Activated CD8-positive, alpha-beta T cell treated with anti-CD3 and anti-CD28 coated beads for 36 hours (primary cell): ENCODE results near the gene AHCTF1. TPM values are rescaled to one million over a fixed set of nuclear protein-coding genes. Genes with fewer than 3 reads are reported as not detected.
"Not testable (repeated sequence)": the region's sequence is repeated elsewhere in the genome, so short reads cannot be mapped to it uniquely, and the experiment has no call there.

Source experiments
- ATAC-seq: fragments of 200-7000 bp; cut with Tn5 transposase; one replicate; pipeline ENCODE4 v1.10.0; 2021; ENCODE audit warnings: mild to moderate bottlenecking, moderate library complexity
- CTCF ChIA-PET: fragments of 350-600 bp; sonication (Branson Sonifier 250); formaldehyde crosslinking; loops from one replicate; lab custom pipeline; 2021; ENCODE audit warnings: antibody characterized with exemption; lab: Charles Lee
- POLR2A ChIA-PET: fragments of 350-600 bp; sonication (Branson Sonifier 250); formaldehyde crosslinking; loops from one replicate; lab custom pipeline; 2021; ENCODE audit warnings: antibody characterized with exemption; lab: Charles Lee
- DNase-seq: peaks from one replicate; pipeline ENCODE4 v3.0.0-alpha.2; 2020
- H3K27ac Mint-ChIP-seq: one replicate; pipeline ENCODE4 v1.8.0; 2021; ENCODE audit warnings: mild to moderate bottlenecking, mixed read lengths
- H3K27me3 Mint-ChIP-seq: one replicate; pipeline ENCODE4 v1.8.0; 2021; ENCODE audit warnings: mixed read lengths
- H3K36me3 Mint-ChIP-seq: one replicate; pipeline ENCODE4 v1.8.0; 2021; ENCODE audit warnings: low read depth, mixed read lengths
- H3K4me1 Mint-ChIP-seq: one replicate; pipeline ENCODE4 v1.8.0; 2021; ENCODE audit warnings: low read depth, mixed read lengths
- H3K4me3 Mint-ChIP-seq: one replicate; pipeline ENCODE4 v1.8.0; 2021; ENCODE audit warnings: mild to moderate bottlenecking, moderate library complexity, mixed read lengths
- H3K9me3 Mint-ChIP-seq: one replicate; pipeline ENCODE4 v1.8.0; 2021; ENCODE audit warnings: mixed read lengths
- CTCF ChIP-seq: fragments of 200-600 bp; IDR thresholded peaks from one replicate; pipeline ENCODE4 v1.8.0; 2022; ENCODE audit warnings: antibody characterized with exemption, mild to moderate bottlenecking
- intact Hi-C: fragments of 100-400 bp; cut with micrococcal nuclease; formaldehyde crosslinking; loops from one replicate; pipeline ENCODE4 v1.10.0; 2022
- total RNA-seq, 2 experiments: library from RNA; stranded (reverse); gene quantifications; one replicate each; pipeline ENCODE4 v1.2.3, GENCODE V29; 2021

The AHCTF1 gene
- total RNA-seq, 2 experiments from 2014 or later = 42.4 to 45.3 TPM

GRCh38 chr1:246827396-246827795 is 104.4 kb downstream of the AHCTF1 start:
- ATAC-seq (no peak), DNase-seq (no peak)
- ChIA-PET POLR2A (no interaction called here), CTCF (no interaction called here)
- no peak overlapping the region for H3K4me3 Mint-ChIP-seq
- H3K4me1 Mint-ChIP-seq = no peaks in the 10 kb centered on the region
- intact Hi-C loops = no loop called here
- peaks cover 3% of the 10 kb centered on the region for H3K27me3 Mint-ChIP-seq
- H3K27ac Mint-ChIP-seq = no peak overlapping the region
- no peaks in the 10 kb centered on the region for H3K36me3 Mint-ChIP-seq
- H3K9me3 Mint-ChIP-seq = peaks cover 9% of the 10 kb centered on the region
- TF ChIP-seq CTCF = no peak

GRCh38 chr1:246825557-246826175 is 106.1 kb downstream of the AHCTF1 start:
- Mint-ChIP-seq H3K4me3 (no peak overlapping the region), H3K27me3 (peaks cover 3% of the 10 kb centered on the region), H3K4me1 (peaks cover 11% of the 10 kb centered on the region), H3K27ac (no peak overlapping the region), H3K36me3 (no peaks in the 10 kb centered on the region), H3K9me3 (peaks cover 9% of the 10 kb centered on the region)
- ChIA-PET CTCF (no interaction called here), POLR2A (no interaction called here)
- intact Hi-C loops = no loop called here
- no peak for ATAC-seq
- DNase-seq = no peak
- no peak for TF ChIP-seq CTCF

- intact Hi-C loops = no loop called here
- Mint-ChIP-seq H3K9me3 (peaks cover 6% of the 10 kb centered on the region), H3K36me3 (no peaks in the 10 kb centered on the region), H3K4me1 (peaks cover 14% of the 10 kb centered on the region), H3K4me3 (no peak overlapping the region), H3K27me3 (peaks cover 2% of the 10 kb centered on the region), H3K27ac (no peak overlapping the region)
- no peak for ATAC-seq
- TF ChIP-seq CTCF = no peak
- ChIA-PET CTCF (no interaction called here), POLR2A (no interaction called here)
- DNase-seq = no peak
Observed at GRCh38 chr1:246824541-246824940, 107.2 kb downstream of the AHCTF1 start.

GRCh38 chr1:246822154-246822553 is 109.6 kb downstream of the AHCTF1 start:
- intact Hi-C loops, H3K27me3 Mint-ChIP-seq, DNase-seq, H3K4me3 Mint-ChIP-seq, CTCF ChIA-PET, H3K27ac Mint-ChIP-seq, ATAC-seq, H3K9me3 Mint-ChIP-seq, POLR2A ChIA-PET, H3K36me3 Mint-ChIP-seq: not testable (repeated sequence)
- H3K4me1 Mint-ChIP-seq = peaks cover 14% of the 10 kb centered on the region

GRCh38 chr1:246820666-246821065 is 111.1 kb downstream of the AHCTF1 start:
- no peak overlapping the region for H3K4me3 Mint-ChIP-seq
- ATAC-seq = no peak
- no peak for DNase-seq
- H3K9me3 Mint-ChIP-seq = peaks cover 4% of the 10 kb centered on the region
- peaks cover 2% of the 10 kb centered on the region for H3K27me3 Mint-ChIP-seq
- CTCF ChIA-PET = no interaction called here
- intact Hi-C loops = no loop called here
- no peak overlapping the region for H3K27ac Mint-ChIP-seq
- no peak for TF ChIP-seq CTCF
- H3K4me1 Mint-ChIP-seq = peaks cover 14% of the 10 kb centered on the region
- no peaks in the 10 kb centered on the region for H3K36me3 Mint-ChIP-seq
- POLR2A ChIA-PET = interaction anchor here (0.6 kb wide), 1 partner anchor 10 kb away, joined by 3 read pairs; no protein-coding TSS in a partner anchor

GRCh38 chr1:246817778-246818177 is 114.0 kb downstream of the AHCTF1 start:
- H3K27me3 Mint-ChIP-seq, intact Hi-C loops, POLR2A ChIA-PET, H3K9me3 Mint-ChIP-seq, ATAC-seq, H3K27ac Mint-ChIP-seq, H3K4me3 Mint-ChIP-seq, H3K36me3 Mint-ChIP-seq, DNase-seq, CTCF ChIA-PET: not testable (repeated sequence)
- H3K4me1 Mint-ChIP-seq = peaks cover 14% of the 10 kb centered on the region
